ENCODE results near the gene MAU2.

MAU2 gene

DNA sequence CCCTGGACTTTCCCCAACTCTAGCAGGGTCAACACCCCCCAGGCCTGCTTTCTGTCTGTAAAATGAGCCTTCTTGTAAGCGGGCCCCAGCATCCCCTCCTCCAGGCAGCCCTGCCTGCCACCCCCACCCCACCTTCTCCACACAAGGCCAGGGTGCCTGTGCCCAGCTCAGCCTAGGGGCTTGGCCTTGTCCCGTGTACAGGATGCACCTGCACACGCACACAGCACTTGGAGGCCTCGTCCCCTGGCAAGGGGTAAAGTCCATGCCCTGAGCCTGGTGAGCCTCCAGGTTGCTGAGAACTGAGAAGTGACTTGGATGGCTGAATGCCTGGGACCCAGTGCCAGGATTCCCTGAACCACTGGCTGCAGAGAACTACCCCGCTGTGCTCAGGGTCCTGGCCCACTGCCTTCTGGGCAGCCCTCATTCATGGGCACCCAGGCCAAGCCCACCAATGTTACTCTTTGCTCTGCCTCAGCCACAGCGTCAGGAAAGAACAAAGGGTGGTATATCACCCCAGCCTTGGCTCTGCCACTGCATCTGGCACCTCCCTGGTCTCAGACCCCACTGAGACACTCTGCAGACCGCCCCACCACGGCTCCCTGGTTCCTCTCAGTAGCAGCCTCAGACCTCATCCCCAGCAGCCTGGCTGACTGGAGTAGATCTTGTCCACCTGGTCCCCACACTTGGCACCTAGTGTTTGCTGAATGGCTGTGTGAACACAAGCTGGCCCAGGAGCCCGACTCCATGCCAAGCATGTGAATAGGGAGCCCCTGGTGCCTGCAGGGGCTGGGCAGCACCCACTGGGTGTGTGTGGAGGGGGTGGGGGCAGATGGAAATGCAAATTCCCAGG is 45.7 kb upstream of the MAU2 start:
- no peaks in the 10 kb centered on the region for H4K20me1 ChIP-seq (ENCODE audit: insufficient read depth, low read length, poor library complexity, severe bottlenecking)

DNA sequence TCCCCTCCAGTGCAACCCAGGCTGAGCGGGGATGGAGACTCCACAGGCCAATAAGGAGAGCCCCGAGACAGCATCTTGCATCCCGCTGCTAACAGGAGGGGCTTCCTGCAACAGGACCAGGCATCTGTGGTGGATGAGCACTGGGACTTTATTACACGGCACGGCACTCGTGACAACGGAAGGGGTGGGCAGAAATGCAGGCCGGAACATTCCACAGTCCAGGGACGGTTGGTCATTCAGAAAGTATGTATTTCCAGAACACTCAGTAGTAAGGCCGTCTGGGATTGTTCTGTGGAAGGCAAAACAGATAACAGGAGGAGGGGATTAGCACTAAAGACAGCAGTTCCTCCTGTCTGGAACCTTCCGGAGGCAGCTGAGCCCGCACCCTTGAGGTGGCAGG is 44.2 kb upstream of the MAU2 start:
- Histone ChIP-seq H3K27me3 (ENCODE audit: insufficient read depth, low read length, poor library complexity, severe bottlenecking) (no peaks in the 10 kb centered on the region), H3K9me2 (replicated peaks; ENCODE audit: low read depth, low read length) (no peaks in the 10 kb centered on the region), H3K79me2 (ENCODE audit: insufficient read depth, low read length) (no peaks in the 10 kb centered on the region), H3K4me3 (ENCODE audit: low read length, poor library complexity, severe bottlenecking) (no peak overlapping the region), H3K4me2 (ENCODE audit: low read depth, low read length, poor library complexity, severe bottlenecking) (no peak overlapping the region), H3F3A (ENCODE audit: low read depth) (no peaks in the 10 kb centered on the region), H2AFZ (ENCODE audit: low read length) (no peak overlapping the region), H3K4me1 (ENCODE audit: insufficient read depth, low read length, poor library complexity, severe bottlenecking) (no peaks in the 10 kb centered on the region), H3K36me3 (ENCODE audit: insufficient read depth, low read length) (peaks cover 53% of the 10 kb centered on the region; the same call in 1 of the 2 replicates), H3K9me3 (ENCODE audit: insufficient read depth, low read depth, low read length) (no peaks in the 10 kb centered on the region), H4K20me1 (ENCODE audit: insufficient read depth, low read length, poor library complexity, severe bottlenecking) (no peaks in the 10 kb centered on the region), H3K9ac (ENCODE audit: low read depth, low read length, poor library complexity, severe bottlenecking) (no peak overlapping the region)
- TF ChIP-seq, protein P1, sequence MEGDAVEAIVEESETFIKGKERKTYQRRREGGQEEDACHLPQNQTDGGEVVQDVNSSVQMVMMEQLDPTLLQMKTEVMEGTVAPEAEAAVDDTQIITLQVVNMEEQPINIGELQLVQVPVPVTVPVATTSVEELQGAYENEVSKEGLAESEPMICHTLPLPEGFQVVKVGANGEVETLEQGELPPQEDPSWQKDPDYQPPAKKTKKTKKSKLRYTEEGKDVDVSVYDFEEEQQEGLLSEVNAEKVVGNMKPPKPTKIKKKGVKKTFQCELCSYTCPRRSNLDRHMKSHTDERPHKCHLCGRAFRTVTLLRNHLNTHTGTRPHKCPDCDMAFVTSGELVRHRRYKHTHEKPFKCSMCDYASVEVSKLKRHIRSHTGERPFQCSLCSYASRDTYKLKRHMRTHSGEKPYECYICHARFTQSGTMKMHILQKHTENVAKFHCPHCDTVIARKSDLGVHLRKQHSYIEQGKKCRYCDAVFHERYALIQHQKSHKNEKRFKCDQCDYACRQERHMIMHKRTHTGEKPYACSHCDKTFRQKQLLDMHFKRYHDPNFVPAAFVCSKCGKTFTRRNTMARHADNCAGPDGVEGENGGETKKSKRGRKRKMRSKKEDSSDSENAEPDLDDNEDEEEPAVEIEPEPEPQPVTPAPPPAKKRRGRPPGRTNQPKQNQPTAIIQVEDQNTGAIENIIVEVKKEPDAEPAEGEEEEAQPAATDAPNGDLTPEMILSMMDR (conservative IDR thresholded peaks at IDR 0.05; ENCODE audit: low read length), result no peak
- no peak for TF ChIP-seq EZH2phosphoT487 (IDR thresholded peaks at IDR 0.05; ENCODE audit: borderline replicate concordance)

More for the DNA sequence above, 45.7 kb upstream of the MAU2 start:
- H3K4me1 ChIP-seq (ENCODE audit: insufficient read depth, low read length, poor library complexity, severe bottlenecking), result no peaks in the 10 kb centered on the region
- no peaks in the 10 kb centered on the region for H3K9me3 ChIP-seq (ENCODE audit: insufficient read depth, low read depth, low read length)
- H3K4me3 ChIP-seq (ENCODE audit: low read length, poor library complexity, severe bottlenecking), result no peak overlapping the region
- H3K36me3 ChIP-seq (ENCODE audit: insufficient read depth, low read length), result peaks cover 41% of the 10 kb centered on the region; the same call in 1 of the 2 replicates
- H3K4me2 ChIP-seq (ENCODE audit: low read depth, low read length, poor library complexity, severe bottlenecking), result no peak overlapping the region
- no peaks in the 10 kb centered on the region for H3F3A ChIP-seq (ENCODE audit: low read depth)
- no peaks in the 10 kb centered on the region for H3K27me3 ChIP-seq (ENCODE audit: insufficient read depth, low read length, poor library complexity, severe bottlenecking)
- TF ChIP-seq, protein P1 (conservative IDR thresholded peaks at IDR 0.05; ENCODE audit: low read length), result no peak
- no peak for TF ChIP-seq EZH2phosphoT487 (IDR thresholded peaks at IDR 0.05; ENCODE audit: borderline replicate concordance)
- no peaks in the 10 kb centered on the region for H3K79me2 ChIP-seq (ENCODE audit: insufficient read depth, low read length)
- no peaks in the 10 kb centered on the region for H3K9me2 ChIP-seq (replicated peaks; ENCODE audit: low read depth, low read length)
- no peak overlapping the region for H3K9ac ChIP-seq (ENCODE audit: low read depth, low read length, poor library complexity, severe bottlenecking)
- H2AFZ ChIP-seq (ENCODE audit: low read length), result no peak overlapping the region

DNA sequence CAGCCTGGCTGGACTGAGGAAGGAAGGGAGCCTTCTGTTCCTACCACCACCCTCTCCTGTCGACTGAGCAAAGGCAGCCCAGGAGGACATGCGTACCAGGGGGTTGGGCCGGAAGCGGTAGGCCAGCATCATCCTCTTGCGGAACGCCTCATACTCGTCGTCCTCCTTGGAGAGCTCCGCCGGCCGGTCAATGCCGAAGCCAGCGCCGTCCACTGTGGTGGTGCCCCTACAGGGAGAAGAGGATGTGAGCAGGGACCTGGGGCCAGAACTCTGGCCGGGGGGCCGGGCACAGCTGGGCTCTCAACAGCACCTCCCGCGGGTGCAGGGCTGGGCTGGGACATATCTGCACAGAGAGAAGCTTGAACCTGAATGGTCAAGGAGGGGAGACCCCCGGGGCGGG is 43.8 kb upstream of the MAU2 start:
- no peaks in the 10 kb centered on the region for H3F3A ChIP-seq (ENCODE audit: low read depth)
- no peaks in the 10 kb centered on the region for H4K20me1 ChIP-seq (ENCODE audit: insufficient read depth, low read length, poor library complexity, severe bottlenecking)
- no peak overlapping the region for H3K4me3 ChIP-seq (ENCODE audit: low read length, poor library complexity, severe bottlenecking)
- no peaks in the 10 kb centered on the region for H3K9me3 ChIP-seq (ENCODE audit: insufficient read depth, low read depth, low read length)
- H3K79me2 ChIP-seq (ENCODE audit: insufficient read depth, low read length), result no peaks in the 10 kb centered on the region
- no peak overlapping the region for H2AFZ ChIP-seq (ENCODE audit: low read length)
- no peak overlapping the region for H3K4me2 ChIP-seq (ENCODE audit: low read depth, low read length, poor library complexity, severe bottlenecking)
- no peaks in the 10 kb centered on the region for H3K9me2 ChIP-seq (replicated peaks; ENCODE audit: low read depth, low read length)
- H3K4me1 ChIP-seq (ENCODE audit: insufficient read depth, low read length, poor library complexity, severe bottlenecking), result no peaks in the 10 kb centered on the region
- H3K9ac ChIP-seq (ENCODE audit: low read depth, low read length, poor library complexity, severe bottlenecking), result no peak overlapping the region
- no peaks in the 10 kb centered on the region for H3K27me3 ChIP-seq (ENCODE audit: insufficient read depth, low read length, poor library complexity, severe bottlenecking)
- TF ChIP-seq EZH2phosphoT487 (IDR thresholded peaks at IDR 0.05; ENCODE audit: borderline replicate concordance), result no peak
- TF ChIP-seq, protein P1 (conservative IDR thresholded peaks at IDR 0.05; ENCODE audit: low read length), result no peak
- H3K36me3 ChIP-seq (ENCODE audit: insufficient read depth, low read length), result peaks cover 58% of the 10 kb centered on the region; the same call in 1 of the 2 replicates

Data from Loucy (cell line).